Esophagus squamous epithelium (tissue), 5 donors: ENCODE data around the gene HCFC1. TPM values are rescaled to one million over a fixed set of nuclear protein-coding genes. Genes with fewer than 3 reads are reported as not detected.

Source experiments
- DNase-seq: peaks from one replicate; lab custom pipeline; 2025; lab: John Stamatoyannopoulos, UW
- H3K27ac ChIP-seq, 4 donors: fragments of 200-600 bp; sonication (generic); one replicate each; pipeline ENCODE4 v1.5.1; 2016 to 2019; ENCODE audit warnings: mild to moderate bottlenecking in 1 of 4
- H3K27me3 ChIP-seq, 4 donors: fragments of 200-600 bp; sonication (generic); 1 replicate in 3 of 4; 2 replicates in 1 of 4; pipeline versions ENCODE4 v1.5.1 to v1.6.0; 2017 to 2021; ENCODE audit warnings: antibody characterized with exemption in 1 of 4
- H3K36me3 ChIP-seq, 3 donors: fragments of 200-600 bp; sonication (generic); one replicate each; pipeline ENCODE4 v1.5.1; 2016 to 2019
- H3K4me1 ChIP-seq, 3 donors: fragments of 200-600 bp; sonication (generic); one replicate each; pipeline ENCODE4 v1.5.1; 2017 to 2019
- H3K4me3 ChIP-seq, 4 donors: fragments of 200-600 bp; sonication (generic); 1 replicate in 3 of 4; 2 replicates in 1 of 4; pipeline ENCODE4 v1.5.1; 2016 to 2019; ENCODE audit warnings: mild to moderate bottlenecking in 2 of 4, moderate library complexity in 1 of 4
- H3K9me3 ChIP-seq, 3 donors: fragments of 200-600 bp; sonication (generic); one replicate each; pipeline ENCODE4 v1.5.1; 2016 to 2019
- CTCF ChIP-seq, 6 experiments: fragments of 450-650 bp in 4 of 6; fragments of 200-600 bp in 2 of 6; sonication (generic) in 2 of 6; IDR thresholded peaks; one replicate each; pipeline ENCODE4 v1.5.1; 2016 to 2019; ENCODE audit warnings: antibody characterized with exemption in 6 of 6, mild to moderate bottlenecking in 4 of 6, moderate library complexity in 4 of 6
- POLR2A ChIP-seq, 4 donors: fragments of 450-650 bp; IDR thresholded peaks; one replicate each; pipeline ENCODE4 v1.6.1; 2017; ENCODE audit warnings: antibody characterized with exemption in 4 of 4, mild to moderate bottlenecking in 4 of 4, moderate library complexity in 3 of 4
- WGBS, 2 donors: methylation state at CpG; one replicate each; pipeline ENCODE4 v1.1.5; 2018; 5-methylcytosine and 5-hydroxymethylcytosine counted together
- intact Hi-C: fragments of 100-400 bp; cut with DNase I; formaldehyde crosslinking; loops from one replicate; pipeline ENCODE4 v1.15.0; 2022
- total RNA-seq, 4 donors: library from RNA; depleted of rRNA; stranded (reverse); fragments of >200 nt; gene quantifications; one replicate each; pipeline ENCODE4 v1.1.0, GENCODE V29; 2016
- donor health status: DM: yes; HTN: yes; CAD: no.

Gene HCFC1
- total RNA-seq, 4 donors from 2014 or later, result 22.2 to 54.0 (median 37.0) TPM

DNA sequence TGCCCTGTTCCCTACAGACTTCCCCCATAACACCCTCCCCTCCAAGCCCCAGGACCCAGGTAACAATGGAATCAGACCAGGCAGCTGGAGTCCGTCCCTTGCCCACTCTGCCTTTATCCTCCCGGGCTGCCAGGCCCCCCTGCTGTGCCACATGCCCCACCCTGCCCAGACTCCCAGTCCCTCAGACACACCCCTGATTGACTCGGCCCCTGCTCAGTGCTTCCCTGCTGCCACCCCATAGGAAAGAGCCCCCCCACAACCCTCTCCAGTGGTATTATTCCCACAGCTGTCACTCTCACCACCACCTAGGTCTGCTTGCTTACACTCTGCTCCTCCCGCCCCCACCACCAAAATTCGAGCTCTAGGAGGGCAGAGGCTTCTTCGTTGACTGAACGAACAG, 32.0 kb downstream of the HCFC1 start:
- Histone ChIP-seq H3K9me3 (no peaks in the 10 kb centered on the region), H3K4me1 (peaks cover 0 to 18% (median 0%) of the 10 kb centered on the region in 3 donors), H3K27me3 (no peaks in the 10 kb centered on the region), H3K4me3 (no peak overlapping the region), H3K27ac (no peak overlapping the region), H3K36me3 (no peaks in the 10 kb centered on the region)
- TF ChIP-seq POLR2A (IDR thresholded peaks at IDR 0.05) (no peak), CTCF (IDR thresholded peaks at IDR 0.05) (no peak)
- intact Hi-C loops, result no loop called here
- WGBS, 2 donors, result 59% methylated on average over 3 of the region's 7 CpGs; no CpG with 5 or more reads in 1 of the 2 donors
- no peak for DNase-seq

DNA sequence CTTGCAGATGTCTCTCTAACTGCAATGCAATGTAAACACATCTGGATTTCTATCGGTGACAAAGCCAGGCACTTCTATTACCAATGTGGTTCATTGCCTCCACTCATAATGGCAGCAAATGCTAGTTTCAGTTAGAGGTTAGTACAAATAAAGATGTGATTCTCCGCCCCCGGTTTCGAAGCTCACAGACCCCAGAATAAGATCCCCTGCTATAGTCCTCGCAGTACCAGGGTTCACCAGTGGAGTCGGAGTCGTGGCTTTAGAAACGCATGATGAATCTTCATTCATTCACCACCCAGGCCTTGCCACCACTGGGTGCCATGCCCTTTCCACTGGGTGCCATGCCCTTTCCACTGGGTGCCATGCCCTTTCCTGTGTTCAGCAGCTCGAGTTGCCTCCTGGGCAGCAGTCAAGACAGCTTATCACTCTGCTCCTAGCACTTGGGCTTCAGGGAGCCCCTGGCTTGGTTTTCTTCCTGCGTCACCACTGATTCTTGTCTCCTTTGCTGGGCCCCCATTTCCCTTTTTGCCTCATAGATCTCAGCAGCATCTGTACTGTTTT, 33.3 kb downstream of the HCFC1 start:
- Histone ChIP-seq H3K4me3 (no peak overlapping the region), H3K9me3 (no peaks in the 10 kb centered on the region), H3K36me3 (no peaks in the 10 kb centered on the region), H3K4me1 (peaks cover 0 to 26% (median 8%) of the 10 kb centered on the region in 3 donors), H3K27me3 (no peaks in the 10 kb centered on the region), H3K27ac (no peak overlapping the region)
- TF ChIP-seq POLR2A (IDR thresholded peaks at IDR 0.05) (no peak), CTCF (IDR thresholded peaks at IDR 0.05) (no peak)
- 83 to 87% methylated on average over 4 to 10 of the region's 10 CpGs for WGBS, 2 donors
- no peak for DNase-seq
- intact Hi-C loops, result no loop called here

DNA sequence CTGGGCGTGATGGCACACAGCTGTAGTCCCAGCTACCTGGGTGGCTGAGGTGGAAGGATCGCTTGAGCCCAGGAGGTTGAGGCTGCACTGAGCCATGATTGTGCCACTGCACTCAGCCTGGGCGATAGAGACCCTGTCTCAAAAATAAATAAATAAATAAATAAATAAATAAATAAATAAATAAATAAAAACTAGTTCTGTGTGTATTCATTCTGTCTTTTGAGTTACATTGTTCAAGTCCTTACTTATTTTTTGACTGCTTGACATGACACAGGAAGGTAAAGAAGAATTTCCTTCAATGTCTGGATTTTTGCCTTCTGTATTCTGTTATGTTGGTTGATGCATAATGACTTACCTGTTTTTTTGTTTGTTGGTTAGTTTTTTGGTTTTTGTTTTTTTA, 34.6 kb downstream of the HCFC1 start:
- 68 to 86% methylated on average over 2 to 3 of the region's 3 CpGs for WGBS, 2 donors
- no peaks in the 10 kb centered on the region for H3K9me3 ChIP-seq
- TF ChIP-seq CTCF (IDR thresholded peaks at IDR 0.05), result no peak
- no peak for TF ChIP-seq POLR2A (IDR thresholded peaks at IDR 0.05)
- peaks cover 0 to 36% (median 8%) of the 10 kb centered on the region in 3 donors for H3K4me1 ChIP-seq
- H3K4me3 ChIP-seq, result no peak overlapping the region
- intact Hi-C loops, result no loop called here
- no peak for DNase-seq
- no peak overlapping the region for H3K27ac ChIP-seq
- no peaks in the 10 kb centered on the region for H3K27me3 ChIP-seq
- H3K36me3 ChIP-seq, result peaks cover 0 to 11% (median 0%) of the 10 kb centered on the region in 3 donors

GRCh38 chrX:153935326-153935851, 36.2 kb downstream of the HCFC1 start:
- Histone ChIP-seq H3K4me3 (peak overlapping the region; percentile 62 to 78 (median 70)), H3K4me1 (peaks cover 0 to 28% (median 8%) of the 10 kb centered on the region in 3 donors), H3K9me3 (no peaks in the 10 kb centered on the region), H3K27me3 (no peaks in the 10 kb centered on the region), H3K27ac (peak overlapping the region; percentile 19 to 85 (median 40)), H3K36me3 (peaks cover 0 to 28% (median 0%) of the 10 kb centered on the region in 3 donors)
- WGBS, 2 donors, result 11 to 44% methylated on average over 3 to 12 of the region's 32 CpGs
- intact Hi-C loops, result no loop called here
- TF ChIP-seq CTCF (IDR thresholded peaks at IDR 0.05) (no peak), POLR2A (IDR thresholded peaks at IDR 0.05) (no peak)
- no peak for DNase-seq

- DNase-seq, result no peak
- TF ChIP-seq POLR2A (IDR thresholded peaks at IDR 0.05), result peak in 1 of 4 donors; percentile 48
- TF ChIP-seq CTCF (IDR thresholded peaks at IDR 0.05), result no peak
- no peaks in the 10 kb centered on the region for H3K9me3 ChIP-seq
- H3K4me3 ChIP-seq, result peak within 1 kb of the TSS; percentile 62 to 78 (median 70)
- H3K36me3 ChIP-seq, result peaks cover 0 to 33% (median 0%) of the 10 kb centered on the region in 3 donors
- intact Hi-C loops, result no loop called here
- peaks cover 0 to 29% (median 8%) of the 10 kb centered on the region in 3 donors for H3K4me1 ChIP-seq
- no CpG with 5 or more reads among the region's 87 CpGs for WGBS, 2 donors
- H3K27ac ChIP-seq, result peak within 1 kb of the TSS; percentile 67 to 85 (median 74)
- H3K27me3 ChIP-seq, result no peaks in the 10 kb centered on the region
Observed at GRCh38 chrX:153934762-153935325, 36.8 kb downstream of the HCFC1 start, which contains the start of gene NAA10. NAA10 (minus strand) TSS chrX:153935037; CDS start chrX:153934904, 133 bp downstream.
